ENCODE measurements around the gene KRT2. TPM values are rescaled to one million over a fixed set of nuclear protein-coding genes. Genes with fewer than 3 reads are reported as not detected.

Gene KRT2
- not detected for polyA plus RNA-seq (ENCODE audit: insufficient read depth in 1 of 5, insufficient read length in 5 of 5, low replicate concordance in 1 of 5)
- long read RNA-seq, donor 1, result 0 reads
- long read RNA-seq, donor 2, result 0 reads
- long read RNA-seq, donor 3, result 0 reads
- long read RNA-seq, donor 4, result 0 reads
- long read RNA-seq, donor 5, result 0 reads
- long read RNA-seq, donor 6, result 0 reads
- long read RNA-seq, donor 7, result 0 reads
- long read RNA-seq, donor 8, result 0 reads

- no peak for DNase-seq
Measured at GRCh38 chr12:52651726-52652261, at the start of gene KRT2. KRT2 (minus strand) TSS chr12:52652211; CDS start chr12:52652142, 69 bp downstream.

- DNase-seq, result no peak
Measured at GRCh38 chr12:52701281-52701680, 49.3 kb upstream of the KRT2 start.

- DNase-seq, result no peak
Measured at GRCh38 chr12:52699960-52700359, 47.9 kb upstream of the KRT2 start.

- DNase-seq, result no peak
Measured at GRCh38 chr12:52699373-52699772, 47.4 kb upstream of the KRT2 start.

GRCh38 chr12:52698651-52699340 is 46.8 kb upstream of the KRT2 start:
- DNase-seq, result no peak

- no peak for DNase-seq
Measured at GRCh38 chr12:52697058-52697582, 45.1 kb upstream of the KRT2 start.

- DNase-seq, result no peak
Measured at GRCh38 chr12:52696588-52696987, 44.6 kb upstream of the KRT2 start.

- no peak for DNase-seq
Measured at GRCh38 chr12:52695039-52695438, 43.0 kb upstream of the KRT2 start.

GRCh38 chr12:52694151-52694550 is 42.1 kb upstream of the KRT2 start:
- DNase-seq, result no peak

GRCh38 chr12:52693261-52693660 is 41.2 kb upstream of the KRT2 start:
- DNase-seq, result no peak

- no peak for DNase-seq
Measured at GRCh38 chr12:52692254-52692653, 40.2 kb upstream of the KRT2 start.

GRCh38 chr12:52691841-52692150 is 39.8 kb upstream of the KRT2 start:
- no peak for DNase-seq

GRCh38 chr12:52691076-52691840 is 39.2 kb upstream of the KRT2 start:
- no peak for DNase-seq

- no peak for DNase-seq
Measured at GRCh38 chr12:52690351-52691075, 38.5 kb upstream of the KRT2 start.

- DNase-seq, result no peak
Measured at GRCh38 chr12:52689936-52690335, 37.9 kb upstream of the KRT2 start.

- no peak for DNase-seq
Measured at GRCh38 chr12:52689239-52689638, 37.2 kb upstream of the KRT2 start.

- DNase-seq, result no peak
Measured at GRCh38 chr12:52688481-52688880, 36.5 kb upstream of the KRT2 start.

- DNase-seq, result no peak
Measured at GRCh38 chr12:52687497-52688385, 35.7 kb upstream of the KRT2 start.

GRCh38 chr12:52686756-52687487 is 34.9 kb upstream of the KRT2 start:
- no peak for DNase-seq

GRCh38 chr12:52686063-52686462 is 34.1 kb upstream of the KRT2 start:
- no peak for DNase-seq

Data from right lung (tissue), 10 donors.